Stimulated activated CD8-positive, alpha-beta memory T cell treated with anti-CD3 and anti-CD28 coated beads, Interleukin-12 subunit alpha, Interleukin-12 subunit beta, amount 100 ng/mL, for 1 hour (primary cell): ENCODE results near the gene KCNH2.
"Not testable (repeated sequence)": the region's sequence is repeated elsewhere in the genome, so short reads cannot be mapped to it uniquely, and the experiment has no call there.

Experiments used
- DNase-seq: peaks from one replicate; pipeline ENCODE4 v3.0.0-alpha.2; 2020; ENCODE audit warnings: low read depth

KCNH2 gene

GRCh38 chr7:151012031-151012692 is 34.0 kb upstream of the KCNH2 start:
- DNase-seq = no peak

GRCh38 chr7:151011616-151012015 is 33.5 kb upstream of the KCNH2 start:
- not testable (repeated sequence) for DNase-seq

- DNase-seq = no peak
Observed at GRCh38 chr7:151011097-151011409, 32.9 kb upstream of the KCNH2 start.

GRCh38 chr7:151010307-151011096 is 32.4 kb upstream of the KCNH2 start:
- DNase-seq = no peak

- DNase-seq = no peak
Observed at GRCh38 chr7:151010037-151010306, 31.9 kb upstream of the KCNH2 start.

- DNase-seq = no peak
Observed at GRCh38 chr7:151009327-151010036, 31.4 kb upstream of the KCNH2 start.

GRCh38 chr7:151008511-151009323 is 30.6 kb upstream of the KCNH2 start:
- peak; percentile 56 for DNase-seq

- DNase-seq = no peak
Observed at GRCh38 chr7:151008143-151008510, 30.0 kb upstream of the KCNH2 start.

- DNase-seq = no peak
Observed at GRCh38 chr7:151007469-151007898, 29.4 kb upstream of the KCNH2 start.

- no peak for DNase-seq
Observed at GRCh38 chr7:151006590-151007300, 28.6 kb upstream of the KCNH2 start.

- DNase-seq = no peak
Observed at GRCh38 chr7:151005566-151005965, 27.4 kb upstream of the KCNH2 start.

GRCh38 chr7:151003572-151003971 is 25.5 kb upstream of the KCNH2 start:
- no peak for DNase-seq

- no peak for DNase-seq
Observed at GRCh38 chr7:151001546-151001945, 23.4 kb upstream of the KCNH2 start.

GRCh38 chr7:151000897-151001495 is 22.9 kb upstream of the KCNH2 start:
- no peak for DNase-seq

GRCh38 chr7:150999497-151000230 is 21.5 kb upstream of the KCNH2 start:
- DNase-seq = no peak

GRCh38 chr7:150999001-150999400 is 20.9 kb upstream of the KCNH2 start:
- DNase-seq = no peak

GRCh38 chr7:150998341-150998740 is 20.2 kb upstream of the KCNH2 start:
- DNase-seq = no peak

- no peak for DNase-seq
Observed at GRCh38 chr7:150997817-150998216, 19.7 kb upstream of the KCNH2 start.

- no peak for DNase-seq
Observed at GRCh38 chr7:150997075-150997511, 19.0 kb upstream of the KCNH2 start.

- no peak for DNase-seq
Observed at GRCh38 chr7:150996376-150997074, 18.4 kb upstream of the KCNH2 start.
